ENCODE data around the gene NTPCR. TPM values are rescaled to one million over a fixed set of nuclear protein-coding genes. Genes with fewer than 3 reads are reported as not detected.
"Not testable (repeated sequence)": the region's sequence is repeated elsewhere in the genome, so short reads cannot be mapped to it uniquely, and the experiment has no call there.

NTPCR gene
- total RNA-seq, 2 donors from 2014 or later = 57.0 to 64.8 TPM

DNA sequence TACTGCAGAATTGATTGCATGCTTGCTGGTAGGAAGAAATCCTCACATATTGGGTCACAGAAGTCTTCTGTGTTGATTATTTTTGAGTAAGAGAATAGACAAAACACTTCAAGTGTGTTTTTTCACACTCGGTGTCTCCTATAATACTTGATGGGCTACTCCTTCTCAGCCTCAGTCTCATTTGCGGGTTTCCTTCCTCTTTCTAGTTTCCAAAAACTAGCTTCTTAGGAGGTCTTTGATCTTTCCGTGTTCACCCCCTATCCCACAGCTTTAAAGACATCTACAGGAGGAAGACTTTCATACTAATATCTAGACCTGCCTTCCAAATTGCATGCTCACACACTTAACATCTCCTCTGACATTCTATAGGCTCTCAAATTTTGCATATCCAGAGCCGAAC lies 40.7 kb upstream of the NTPCR start:
- H3K9me3 ChIP-seq = no peaks in the 10 kb centered on the region
- H3K9ac ChIP-seq (ENCODE audit: low read depth in 2 of 2, low read length in 2 of 2) = no peak overlapping the region
- no peaks in the 10 kb centered on the region for H3K27me3 ChIP-seq
- no peaks in the 10 kb centered on the region for H3K36me3 ChIP-seq
- intact Hi-C loops (cut with DNase I) = loop anchor here (10.0 kb wide), 1 partner anchor 275 kb away; the partner anchor contains the start of gene SIPA1L2
- TF ChIP-seq, protein P1, sequence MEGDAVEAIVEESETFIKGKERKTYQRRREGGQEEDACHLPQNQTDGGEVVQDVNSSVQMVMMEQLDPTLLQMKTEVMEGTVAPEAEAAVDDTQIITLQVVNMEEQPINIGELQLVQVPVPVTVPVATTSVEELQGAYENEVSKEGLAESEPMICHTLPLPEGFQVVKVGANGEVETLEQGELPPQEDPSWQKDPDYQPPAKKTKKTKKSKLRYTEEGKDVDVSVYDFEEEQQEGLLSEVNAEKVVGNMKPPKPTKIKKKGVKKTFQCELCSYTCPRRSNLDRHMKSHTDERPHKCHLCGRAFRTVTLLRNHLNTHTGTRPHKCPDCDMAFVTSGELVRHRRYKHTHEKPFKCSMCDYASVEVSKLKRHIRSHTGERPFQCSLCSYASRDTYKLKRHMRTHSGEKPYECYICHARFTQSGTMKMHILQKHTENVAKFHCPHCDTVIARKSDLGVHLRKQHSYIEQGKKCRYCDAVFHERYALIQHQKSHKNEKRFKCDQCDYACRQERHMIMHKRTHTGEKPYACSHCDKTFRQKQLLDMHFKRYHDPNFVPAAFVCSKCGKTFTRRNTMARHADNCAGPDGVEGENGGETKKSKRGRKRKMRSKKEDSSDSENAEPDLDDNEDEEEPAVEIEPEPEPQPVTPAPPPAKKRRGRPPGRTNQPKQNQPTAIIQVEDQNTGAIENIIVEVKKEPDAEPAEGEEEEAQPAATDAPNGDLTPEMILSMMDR (IDR thresholded peaks at IDR 0.05) = no peak
- H3K27ac ChIP-seq = no peak overlapping the region
- no peak for DNase-seq
- no peaks in the 10 kb centered on the region for H3K4me1 ChIP-seq
- no peak overlapping the region for H3K4me3 ChIP-seq

DNA sequence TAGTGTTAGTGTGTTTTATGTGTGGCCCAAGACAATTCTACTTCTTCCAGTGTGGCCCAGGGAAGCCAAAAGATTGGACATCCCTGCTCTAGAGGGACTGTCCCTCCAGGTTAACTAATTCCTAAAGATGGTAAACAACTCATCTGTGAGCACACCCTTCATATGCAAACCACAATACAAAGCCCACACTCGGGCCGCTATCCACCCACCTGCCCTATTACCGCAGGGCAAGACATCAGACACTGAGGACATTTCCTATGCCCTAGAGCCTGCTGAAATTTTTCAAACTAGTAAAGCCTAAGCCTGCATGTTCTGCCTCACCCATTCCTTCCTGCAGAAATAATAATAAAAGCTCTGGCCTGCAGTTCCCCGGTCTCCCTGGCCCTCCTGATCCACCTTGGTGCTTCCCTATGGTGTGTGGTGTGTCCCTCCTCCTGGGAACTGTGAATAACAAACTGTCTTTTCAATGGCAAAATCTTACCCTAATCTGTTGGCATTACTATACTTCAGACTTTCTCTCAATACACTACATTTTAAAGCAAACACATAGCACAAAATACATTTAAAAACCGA lies 39.3 kb upstream of the NTPCR start:
- TF ChIP-seq, protein P1 (IDR thresholded peaks at IDR 0.05) = no peak

DNA sequence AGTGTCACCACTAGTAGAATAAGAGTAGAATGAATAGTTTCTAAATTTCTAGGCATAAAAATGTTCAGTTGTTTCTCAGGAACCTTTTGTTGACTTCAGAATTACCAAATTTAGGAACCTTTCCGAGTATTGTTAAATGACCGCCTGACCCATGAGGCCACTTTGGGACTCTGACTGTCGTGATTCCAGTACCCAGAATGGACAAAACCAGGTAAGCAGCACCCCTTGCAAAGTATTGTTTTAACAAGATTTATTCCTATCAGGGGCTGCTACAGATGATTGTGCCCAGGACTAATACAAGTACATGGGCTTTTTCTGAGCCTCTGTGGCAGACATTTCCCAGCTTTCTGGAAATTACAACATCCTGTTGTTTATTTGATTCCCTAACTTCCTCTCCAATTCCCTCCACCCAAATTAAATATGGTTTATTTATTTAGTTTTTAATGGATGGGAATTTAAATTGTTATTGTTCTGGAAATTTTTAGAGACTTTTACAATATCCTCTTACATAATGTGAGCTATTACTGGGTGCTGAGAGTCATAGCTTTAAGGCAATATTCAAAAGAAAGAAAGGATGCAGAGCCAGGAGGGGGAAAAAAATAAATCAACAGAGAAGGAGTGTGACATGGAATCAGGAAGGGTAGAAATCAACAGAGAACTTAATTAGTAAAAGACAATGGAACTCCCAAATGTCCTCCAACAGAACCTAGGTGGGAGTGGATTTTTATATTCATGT lies 37.4 kb upstream of the NTPCR start:
- Histone ChIP-seq H3K9ac (ENCODE audit: low read depth in 2 of 2, low read length in 2 of 2) (no peak overlapping the region), H3K36me3 (no peaks in the 10 kb centered on the region), H3K27me3 (no peaks in the 10 kb centered on the region), H3K4me1 (no peaks in the 10 kb centered on the region), H3K27ac (no peak overlapping the region), H3K4me3 (no peak overlapping the region), H3K9me3 (no peaks in the 10 kb centered on the region)
- no peak for DNase-seq
- intact Hi-C loops (cut with DNase I) = no loop called here
- TF ChIP-seq, protein P1 (IDR thresholded peaks at IDR 0.05) = no peak

More for the DNA sequence above, 39.3 kb upstream of the NTPCR start:
- intact Hi-C loops (cut with DNase I) = no loop called here
- H3K36me3 ChIP-seq = no peaks in the 10 kb centered on the region
- H3K27me3 ChIP-seq = no peaks in the 10 kb centered on the region
- no peak overlapping the region for H3K4me3 ChIP-seq
- DNase-seq = no peak
- no peaks in the 10 kb centered on the region for H3K9me3 ChIP-seq
- H3K27ac ChIP-seq = no peak overlapping the region
- no peak overlapping the region for H3K9ac ChIP-seq (ENCODE audit: low read depth in 2 of 2, low read length in 2 of 2)
- no peaks in the 10 kb centered on the region for H3K4me1 ChIP-seq

DNA sequence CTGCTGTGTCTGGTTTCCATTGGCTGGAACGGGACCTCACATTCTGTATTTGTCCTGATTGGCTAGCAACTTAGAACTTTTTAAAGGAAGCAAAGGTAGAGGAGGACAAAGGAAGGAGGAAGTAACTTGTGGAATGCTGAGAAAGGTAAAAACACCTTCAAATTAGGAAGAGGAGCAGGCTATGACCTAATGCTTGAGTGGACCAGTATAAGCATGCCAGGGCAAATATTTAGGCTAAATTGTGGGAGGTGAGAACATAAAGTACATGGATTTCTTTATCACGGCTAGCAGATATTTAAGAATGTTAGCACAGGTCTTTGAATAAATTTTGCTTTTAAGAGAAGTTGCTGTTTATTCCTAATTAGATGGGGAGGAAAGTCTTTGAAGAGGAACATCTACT lies 36.1 kb upstream of the NTPCR start:
- H3K4me3 ChIP-seq; intact Hi-C loops (cut with DNase I); DNase-seq; H3K9ac ChIP-seq (ENCODE audit: low read depth in 2 of 2, low read length in 2 of 2); H3K9me3 ChIP-seq; H3K27ac ChIP-seq; H3K4me1 ChIP-seq; H3K27me3 ChIP-seq; H3K36me3 ChIP-seq: not testable (repeated sequence)

DNA sequence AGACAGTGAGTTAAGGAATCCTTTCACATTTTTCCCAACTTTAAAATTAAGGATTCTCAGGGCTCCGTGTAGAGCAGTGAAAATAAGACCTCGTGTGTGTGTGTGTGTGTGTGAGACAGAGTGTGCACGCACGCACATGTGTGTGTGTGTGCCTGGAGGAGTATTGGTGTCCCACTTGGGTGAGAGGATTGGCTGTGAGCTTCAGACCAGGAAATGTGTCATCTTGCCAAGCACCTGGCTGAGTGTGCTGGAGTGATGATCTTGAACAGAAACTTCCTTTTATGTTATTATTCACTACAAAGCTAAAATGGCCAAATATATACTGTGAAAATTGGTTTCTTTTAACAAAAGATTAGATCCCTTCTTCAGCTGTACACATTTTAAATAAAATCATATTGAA lies 35.2 kb upstream of the NTPCR start:
- Histone ChIP-seq H3K9ac (ENCODE audit: low read depth in 2 of 2, low read length in 2 of 2) (no peak overlapping the region), H3K4me1 (no peaks in the 10 kb centered on the region), H3K9me3 (no peaks in the 10 kb centered on the region), H3K27me3 (no peaks in the 10 kb centered on the region), H3K36me3 (no peaks in the 10 kb centered on the region), H3K27ac (no peak overlapping the region), H3K4me3 (no peak overlapping the region)
- intact Hi-C loops (cut with DNase I) = no loop called here
- TF ChIP-seq, protein P1 (IDR thresholded peaks at IDR 0.05) = no peak
- DNase-seq = no peak

DNA sequence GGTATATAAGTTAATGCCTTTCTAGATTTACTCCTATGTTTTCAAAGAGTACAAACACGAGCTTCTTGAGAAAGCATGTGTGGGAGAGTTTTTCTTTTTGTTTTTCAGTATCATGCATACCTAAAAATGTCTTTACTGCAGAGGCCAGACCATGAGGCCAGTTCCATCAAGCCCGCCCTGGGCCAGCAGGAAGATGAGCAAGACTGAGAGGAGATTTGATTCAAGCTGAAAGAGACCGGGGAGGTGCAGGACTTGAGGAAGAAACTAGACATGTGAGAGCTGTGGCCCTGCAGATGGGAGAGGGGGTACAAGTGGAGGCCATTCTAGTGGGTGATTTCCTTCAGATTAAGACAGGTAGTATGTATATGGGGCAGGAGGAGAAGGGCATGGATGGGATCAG lies 33.4 kb upstream of the NTPCR start:
- TF ChIP-seq, protein P1 (IDR thresholded peaks at IDR 0.05) = no peak
- Histone ChIP-seq H3K4me1 (no peaks in the 10 kb centered on the region), H3K9me3 (no peaks in the 10 kb centered on the region), H3K4me3 (no peak overlapping the region), H3K27ac (no peak overlapping the region), H3K27me3 (no peaks in the 10 kb centered on the region), H3K36me3 (no peaks in the 10 kb centered on the region), H3K9ac (ENCODE audit: low read depth in 2 of 2, low read length in 2 of 2) (no peak overlapping the region)
- intact Hi-C loops (cut with DNase I) = no loop called here
- no peak for DNase-seq
